Loucy (cell line): Measurements from ENCODE around the gene DNAJB6.

Experiments
- EZH2phosphoT487 ChIP-seq: fragments of 200-600 bp; IDR thresholded peaks from 2 replicates; pipeline ENCODE4 v1.6.1; 2018; ENCODE audit warnings: antibody characterized with exemption, mild to moderate bottlenecking, moderate library complexity, borderline replicate concordance
- TF ChIP-seq, protein P1 (sequence below): fragments of 200-600 bp; sonication (generic); conservative IDR thresholded peaks from 2 replicates; pipeline ENCODE4 v1.5.1; 2014; ENCODE audit warnings: mild to moderate bottlenecking, antibody characterized with exemption, low read length

- TF ChIP-seq, protein P1, sequence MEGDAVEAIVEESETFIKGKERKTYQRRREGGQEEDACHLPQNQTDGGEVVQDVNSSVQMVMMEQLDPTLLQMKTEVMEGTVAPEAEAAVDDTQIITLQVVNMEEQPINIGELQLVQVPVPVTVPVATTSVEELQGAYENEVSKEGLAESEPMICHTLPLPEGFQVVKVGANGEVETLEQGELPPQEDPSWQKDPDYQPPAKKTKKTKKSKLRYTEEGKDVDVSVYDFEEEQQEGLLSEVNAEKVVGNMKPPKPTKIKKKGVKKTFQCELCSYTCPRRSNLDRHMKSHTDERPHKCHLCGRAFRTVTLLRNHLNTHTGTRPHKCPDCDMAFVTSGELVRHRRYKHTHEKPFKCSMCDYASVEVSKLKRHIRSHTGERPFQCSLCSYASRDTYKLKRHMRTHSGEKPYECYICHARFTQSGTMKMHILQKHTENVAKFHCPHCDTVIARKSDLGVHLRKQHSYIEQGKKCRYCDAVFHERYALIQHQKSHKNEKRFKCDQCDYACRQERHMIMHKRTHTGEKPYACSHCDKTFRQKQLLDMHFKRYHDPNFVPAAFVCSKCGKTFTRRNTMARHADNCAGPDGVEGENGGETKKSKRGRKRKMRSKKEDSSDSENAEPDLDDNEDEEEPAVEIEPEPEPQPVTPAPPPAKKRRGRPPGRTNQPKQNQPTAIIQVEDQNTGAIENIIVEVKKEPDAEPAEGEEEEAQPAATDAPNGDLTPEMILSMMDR, result peak; percentile 8; the same call in 1 of the 2 replicates
- TF ChIP-seq EZH2phosphoT487, result no peak
Measured at GRCh38 chr7:157358041-157358752, 21.4 kb downstream of the DNAJB6 start.
